Measurements from ENCODE around the gene BAG3. TPM values are rescaled to one million over a fixed set of nuclear protein-coding genes. Genes with fewer than 3 reads are reported as not detected.

BAG3 gene
- total and polyA plus RNA-seq, 7 donors: 283 to 855 (median 453) TPM

DNA sequence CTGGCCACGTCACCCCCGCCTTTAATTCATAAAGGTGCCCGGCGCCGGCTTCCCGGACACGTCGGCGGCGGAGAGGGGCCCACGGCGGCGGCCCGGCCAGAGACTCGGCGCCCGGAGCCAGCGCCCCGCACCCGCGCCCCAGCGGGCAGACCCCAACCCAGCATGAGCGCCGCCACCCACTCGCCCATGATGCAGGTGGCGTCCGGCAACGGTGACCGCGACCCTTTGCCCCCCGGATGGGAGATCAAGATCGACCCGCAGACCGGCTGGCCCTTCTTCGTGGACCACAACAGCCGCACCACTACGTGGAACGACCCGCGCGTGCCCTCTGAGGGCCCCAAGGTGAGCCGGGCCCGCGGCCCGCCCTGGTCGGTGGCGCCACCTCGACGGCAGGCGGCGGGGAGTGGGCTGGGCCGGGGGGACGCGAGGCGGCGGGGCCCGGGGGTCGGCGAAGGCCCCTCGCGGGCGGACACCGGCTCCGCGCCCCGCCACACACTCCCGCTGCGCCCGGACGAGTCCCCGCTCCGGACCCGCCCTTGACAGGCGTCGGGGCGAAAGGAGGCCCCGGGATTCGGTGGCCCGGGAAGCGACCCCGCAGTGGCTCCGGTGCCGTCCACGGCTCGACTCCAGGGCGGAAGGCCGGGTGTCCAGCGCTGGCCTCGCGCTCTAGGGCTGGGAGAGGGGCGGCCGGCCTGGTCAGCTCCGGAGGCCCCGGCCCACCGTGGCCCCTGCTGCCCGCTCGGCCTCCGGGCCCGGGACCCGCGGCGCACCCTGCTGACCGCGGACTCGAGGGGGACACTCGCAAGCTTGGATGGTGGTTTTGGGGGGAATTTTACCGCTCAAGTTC is 557 bp downstream of the BAG3 start:
- ATAC-seq (peak; percentile 5 to 26 (median 15)), DNase-seq (peak; percentile 49 to 61)
- Histone ChIP-seq H3K4me1 (peaks cover 22% of the 10 kb centered on the region), H3K36me3 (ENCODE audit: insufficient read depth in 1 of 2, low read depth in 1 of 2) (peaks cover 0 to 19% of the 10 kb centered on the region in 2 donors), H3K9me3 (no peaks in the 10 kb centered on the region), H3K27me3 (ENCODE audit: insufficient read depth in 3 of 3, low read length in 2 of 3) (no peaks in the 10 kb centered on the region), H3K4me3 (peak overlapping the region; percentile 86), H3K27ac (peak overlapping the region; percentile 99)
- 1% methylated on average over 63 to 107 of the region's 107 CpGs for WGBS, 3 donors
- intact Hi-C loops (cut with DNase I): loop anchor here in 1 of 2 donors (2.0 to 5.0 kb wide), 4 partner anchors 17 to 54 kb away; partner anchors contain the start of gene TIAL1
- TF ChIP-seq, protein P1, sequence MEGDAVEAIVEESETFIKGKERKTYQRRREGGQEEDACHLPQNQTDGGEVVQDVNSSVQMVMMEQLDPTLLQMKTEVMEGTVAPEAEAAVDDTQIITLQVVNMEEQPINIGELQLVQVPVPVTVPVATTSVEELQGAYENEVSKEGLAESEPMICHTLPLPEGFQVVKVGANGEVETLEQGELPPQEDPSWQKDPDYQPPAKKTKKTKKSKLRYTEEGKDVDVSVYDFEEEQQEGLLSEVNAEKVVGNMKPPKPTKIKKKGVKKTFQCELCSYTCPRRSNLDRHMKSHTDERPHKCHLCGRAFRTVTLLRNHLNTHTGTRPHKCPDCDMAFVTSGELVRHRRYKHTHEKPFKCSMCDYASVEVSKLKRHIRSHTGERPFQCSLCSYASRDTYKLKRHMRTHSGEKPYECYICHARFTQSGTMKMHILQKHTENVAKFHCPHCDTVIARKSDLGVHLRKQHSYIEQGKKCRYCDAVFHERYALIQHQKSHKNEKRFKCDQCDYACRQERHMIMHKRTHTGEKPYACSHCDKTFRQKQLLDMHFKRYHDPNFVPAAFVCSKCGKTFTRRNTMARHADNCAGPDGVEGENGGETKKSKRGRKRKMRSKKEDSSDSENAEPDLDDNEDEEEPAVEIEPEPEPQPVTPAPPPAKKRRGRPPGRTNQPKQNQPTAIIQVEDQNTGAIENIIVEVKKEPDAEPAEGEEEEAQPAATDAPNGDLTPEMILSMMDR (IDR thresholded peaks at IDR 0.05): peak; percentile 16

- Histone ChIP-seq H3K27ac (peak overlapping the region; percentile 99), H3K36me3 (ENCODE audit: insufficient read depth in 1 of 2, low read depth in 1 of 2) (peaks cover 0 to 25% of the 10 kb centered on the region in 2 donors), H3K27me3 (ENCODE audit: insufficient read depth in 3 of 3, low read length in 2 of 3) (no peaks in the 10 kb centered on the region), H3K4me3 (peak overlapping the region; percentile 86), H3K4me1 (peaks cover 28% of the 10 kb centered on the region), H3K9me3 (no peaks in the 10 kb centered on the region)
- WGBS, 3 donors: 1 to 3% (median 2%) methylated on average over 3 of the region's 3 CpGs
- DNase-seq (no peak), ATAC-seq (peak; percentile 20 to 46 (median 32))
- intact Hi-C loops (cut with DNase I): loop anchor here in 1 of 2 donors (2.0 to 5.0 kb wide), 3 partner anchors 16 to 55 kb away; partner anchors contain the start of gene TIAL1
- TF ChIP-seq, protein P1 (IDR thresholded peaks at IDR 0.05): peak; percentile 10
Measured at GRCh38 chr10:119652361-119652730, 1.2 kb downstream of the BAG3 start.

GRCh38 chr10:119653209-119653608 is 2.0 kb downstream of the BAG3 start:
- Histone ChIP-seq H3K36me3 (ENCODE audit: insufficient read depth in 1 of 2, low read depth in 1 of 2) (peaks cover 0 to 29% of the 10 kb centered on the region in 2 donors), H3K27ac (peak overlapping the region; percentile 99), H3K4me1 (peaks cover 33% of the 10 kb centered on the region), H3K27me3 (ENCODE audit: insufficient read depth in 3 of 3, low read length in 2 of 3) (no peaks in the 10 kb centered on the region), H3K4me3 (peak overlapping the region; percentile 86), H3K9me3 (no peaks in the 10 kb centered on the region)
- ATAC-seq: no peak
- 29 to 73% (median 37%) methylated on average over 1 of the region's 1 CpG for WGBS, 3 donors
- TF ChIP-seq, protein P1 (IDR thresholded peaks at IDR 0.05): no peak
- intact Hi-C loops (cut with DNase I): loop anchor here in 1 of 2 donors (2.0 to 5.0 kb wide), 3 partner anchors 16 to 56 kb away; partner anchors contain the start of gene TIAL1
- DNase-seq: no peak

DNA sequence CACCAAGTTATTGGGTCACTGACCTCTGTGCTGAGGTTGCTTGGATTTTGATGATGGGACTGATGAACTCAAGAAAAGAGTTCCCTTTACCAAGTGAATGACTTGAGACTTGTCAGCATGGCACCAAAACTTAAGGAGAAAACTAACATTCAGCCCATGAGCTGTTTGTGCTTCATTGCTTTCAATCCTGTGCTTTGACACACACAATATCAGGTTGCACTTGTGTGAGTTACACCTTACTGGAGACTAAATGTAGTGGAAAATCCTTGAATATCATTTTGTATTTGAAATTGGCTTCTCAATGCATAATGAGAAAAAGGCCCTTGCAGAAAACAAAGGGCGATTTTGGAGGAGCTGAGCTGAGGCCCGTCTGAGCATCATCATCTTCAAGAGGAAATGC is 2.7 kb downstream of the BAG3 start:
- intact Hi-C loops (cut with DNase I): loop anchor here in 1 of 2 donors (2.0 to 5.0 kb wide), 3 partner anchors 15 to 57 kb away; partner anchors contain the start of gene TIAL1
- H3K4me1 ChIP-seq: peaks cover 38% of the 10 kb centered on the region

More for the DNA sequence above, 2.7 kb downstream of the BAG3 start:
- H3K36me3 ChIP-seq (ENCODE audit: insufficient read depth in 1 of 2, low read depth in 1 of 2): peaks cover 0 to 34% of the 10 kb centered on the region in 2 donors
- WGBS, 3 donors: 37 to 50% (median 37%) methylated on average over 2 of the region's 2 CpGs
- ATAC-seq (no peak), DNase-seq (no peak)
- no peaks in the 10 kb centered on the region for H3K27me3 ChIP-seq (ENCODE audit: insufficient read depth in 3 of 3, low read length in 2 of 3)
- TF ChIP-seq, protein P1 (IDR thresholded peaks at IDR 0.05): no peak
- H3K4me3 ChIP-seq: peak overlapping the region; percentile 86
- H3K27ac ChIP-seq: peak overlapping the region; percentile 99
- H3K9me3 ChIP-seq: no peaks in the 10 kb centered on the region

All from psoas muscle (tissue), 8 donors.